Subcutaneous adipose tissue (tissue), 4 donors: ENCODE measurements around the gene SLC25A22. TPM values are rescaled to one million over a fixed set of nuclear protein-coding genes. Genes with fewer than 3 reads are reported as not detected.

Source experiments
- CTCF ChIP-seq: fragments of 450-650 bp; IDR thresholded peaks from one replicate; pipeline ENCODE4 v1.5.1; 2016; ENCODE audit warnings: low read depth, mild to moderate bottlenecking, control low read depth, antibody characterized with exemption, moderate library complexity
- total RNA-seq, 4 donors: library from RNA; depleted of rRNA; stranded (reverse); fragments of >200 nt; gene quantifications; one replicate each; pipeline ENCODE4 v1.1.0, GENCODE V29; 2016

Gene SLC25A22
- total RNA-seq, 4 donors from 2014 or later = 2.5 to 12.8 (median 3.7) TPM

GRCh38 chr11:828506-829175 is 30.6 kb upstream of the SLC25A22 start:
- no peak for TF ChIP-seq CTCF

- no peak for TF ChIP-seq CTCF
Observed at GRCh38 chr11:827897-828192, 29.8 kb upstream of the SLC25A22 start, which contains the start of gene CRACR2B. Gene CRACR2B, plus strand, starts transcription at chr11:827919. Its CDS starts 689 bp downstream, at chr11:828608.

GRCh38 chr11:827146-827896 is 29.2 kb upstream of the SLC25A22 start:
- no peak for TF ChIP-seq CTCF

GRCh38 chr11:826836-827145 is 28.7 kb upstream of the SLC25A22 start:
- TF ChIP-seq CTCF = no peak

GRCh38 chr11:826227-826621 is 28.1 kb upstream of the SLC25A22 start:
- TF ChIP-seq CTCF = no peak

- TF ChIP-seq CTCF = no peak
Observed at GRCh38 chr11:825366-826226, 27.5 kb upstream of the SLC25A22 start.

- TF ChIP-seq CTCF = no peak
Observed at GRCh38 chr11:824942-825341, 26.9 kb upstream of the SLC25A22 start.
